HFF-Myc (cell line): ENCODE measurements around the gene KRT1.

Experiments
- DNase-seq: peaks from one replicate; pipeline ENCODE4 v3.0.0-alpha.2; 2011; ENCODE audit warnings: low read depth; ENCODE audit errors: extremely low read depth
- H3K4me3 ChIP-seq: replicated peaks from 2 replicates; pipeline ENCODE4 v1.5.1; 2011; ENCODE audit warnings: low read depth, mild to moderate bottlenecking, control low read depth, low read length
- CTCF ChIP-seq: IDR thresholded peaks from 2 replicates; pipeline ENCODE4 v1.5.1; 2012; ENCODE audit warnings: mild to moderate bottlenecking, low read depth, low read length, control low read depth; ENCODE audit errors: missing control alignments

KRT1 gene

DNA sequence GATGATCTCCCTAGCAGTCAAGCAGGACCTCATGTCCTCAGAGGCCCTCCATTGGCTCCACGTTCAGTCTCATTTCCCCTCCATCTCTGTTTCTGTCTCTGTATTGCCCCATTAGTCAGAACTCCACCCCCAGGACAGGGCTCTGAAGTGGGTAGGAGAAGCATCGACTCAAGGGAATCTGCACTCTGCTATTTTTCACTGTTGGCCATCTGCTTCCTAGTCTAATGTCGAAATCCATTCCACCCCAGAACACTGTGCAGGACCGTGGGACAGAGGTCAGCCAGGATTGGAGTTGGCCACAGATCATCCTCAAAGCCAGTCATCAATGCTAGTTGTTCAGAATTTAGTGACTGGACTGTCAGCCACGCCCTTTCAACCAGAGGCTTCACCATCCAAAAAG is 13.1 kb upstream of the KRT1 start:
- no peak for TF ChIP-seq CTCF
- no peak for DNase-seq
- no peak overlapping the region for H3K4me3 ChIP-seq

DNA sequence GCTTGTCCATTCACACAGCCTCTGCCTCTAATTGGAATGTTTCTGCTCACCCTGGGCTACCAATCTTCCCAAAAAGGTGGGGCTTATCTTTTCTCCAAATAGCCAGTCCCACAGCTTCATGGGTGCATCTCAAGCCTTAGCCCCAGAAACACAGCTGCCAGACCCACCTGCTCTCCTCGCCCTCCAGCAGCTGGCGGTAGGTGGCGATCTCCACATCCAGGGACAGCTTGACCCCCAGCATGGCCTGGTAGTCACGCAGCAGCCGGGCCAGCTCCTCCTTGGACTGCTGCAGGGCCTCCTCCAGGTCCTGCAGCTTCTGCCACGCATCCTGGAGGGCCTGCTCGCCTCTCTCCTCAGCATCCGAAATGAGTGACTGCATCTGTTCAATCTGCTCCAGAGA is 12.0 kb upstream of the KRT1 start:
- no peak for DNase-seq
- TF ChIP-seq CTCF = no peak
- H3K4me3 ChIP-seq = no peak overlapping the region

DNA sequence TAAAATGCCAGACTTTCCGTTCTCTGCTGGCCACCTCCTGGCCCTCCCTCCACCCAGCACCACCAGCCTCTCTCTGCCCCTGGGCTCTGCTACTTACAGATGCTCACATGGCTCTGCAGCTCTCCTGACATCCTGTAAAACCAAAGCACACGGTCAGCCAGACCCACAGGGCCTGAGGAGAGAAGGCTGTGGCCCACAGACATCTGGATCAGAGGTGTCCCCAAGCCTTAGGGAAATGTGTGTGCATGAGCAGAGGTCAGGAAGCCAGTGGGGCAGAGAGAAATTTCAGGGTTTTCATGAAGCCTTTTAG is 11.6 kb upstream of the KRT1 start:
- no peak overlapping the region for H3K4me3 ChIP-seq
- no peak for TF ChIP-seq CTCF
- DNase-seq = no peak

GRCh38 chr12:52691076-52691840 is 11.1 kb upstream of the KRT1 start:
- no peak overlapping the region for H3K4me3 ChIP-seq
- DNase-seq = no peak
- TF ChIP-seq CTCF = no peak

DNA sequence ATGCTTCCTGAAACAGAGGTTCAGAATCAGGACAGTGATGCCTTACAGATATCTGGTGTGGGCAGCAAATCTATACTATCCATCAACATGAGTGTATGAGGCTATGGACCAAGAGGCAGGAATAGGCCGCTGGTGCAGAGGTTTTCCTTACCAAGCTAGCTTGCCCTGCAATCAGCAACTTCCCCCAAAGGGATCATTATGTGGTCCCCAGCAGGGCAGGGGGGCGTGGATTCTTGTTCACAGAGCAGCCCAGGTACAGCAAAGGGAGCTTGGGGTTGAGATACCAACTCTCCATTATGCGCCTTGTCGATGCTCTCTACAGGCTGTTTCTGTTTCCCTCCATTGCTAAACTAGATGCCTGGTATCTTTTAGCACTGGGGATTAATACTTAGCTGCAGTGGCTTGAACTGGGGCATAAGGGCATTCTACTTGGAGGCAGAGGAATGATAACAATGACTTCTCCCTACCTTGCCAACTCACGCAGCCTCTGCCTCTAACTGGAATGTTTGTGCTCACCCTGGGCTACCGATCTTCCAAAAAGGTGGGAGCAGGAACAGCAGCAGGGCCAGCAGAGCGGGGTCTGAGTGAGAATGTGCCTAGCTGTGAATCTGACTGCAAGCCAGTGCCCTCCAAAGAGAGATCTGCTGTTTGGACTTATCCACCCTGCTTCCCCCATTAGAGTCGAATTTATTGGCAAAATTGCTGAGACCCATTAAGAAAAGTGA is 10.3 kb upstream of the KRT1 start:
- no peak for TF ChIP-seq CTCF
- DNase-seq = no peak
- H3K4me3 ChIP-seq = no peak overlapping the region

DNA sequence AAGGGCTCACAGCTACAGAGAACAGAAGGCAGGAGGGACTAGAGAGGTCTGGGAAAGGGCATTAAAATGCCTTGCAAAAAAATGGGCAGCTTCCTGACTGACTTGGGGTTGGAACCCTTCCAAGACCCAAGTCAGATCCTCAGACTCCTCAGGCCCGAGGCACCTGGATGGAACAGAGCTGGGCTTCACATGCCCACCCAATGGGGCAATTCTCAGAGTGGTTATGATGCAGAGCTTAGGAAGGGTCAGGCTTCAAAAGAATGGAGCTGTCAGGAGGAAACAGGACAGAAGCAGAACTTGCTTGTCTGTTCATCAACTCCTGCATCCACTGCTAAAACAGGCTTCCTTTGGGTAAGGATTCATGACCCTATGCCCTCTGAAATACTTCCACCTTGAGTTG is 9.7 kb upstream of the KRT1 start:
- no peak for DNase-seq
- no peak for TF ChIP-seq CTCF
- H3K4me3 ChIP-seq = no peak overlapping the region
